ENCODE results near the gene TEFM. TPM values are rescaled to one million over a fixed set of nuclear protein-coding genes. Genes with fewer than 3 reads are reported as not detected.

Gene TEFM
- total RNA-seq, 1 experiment from 2014 or later, result 18.6 TPM

DNA sequence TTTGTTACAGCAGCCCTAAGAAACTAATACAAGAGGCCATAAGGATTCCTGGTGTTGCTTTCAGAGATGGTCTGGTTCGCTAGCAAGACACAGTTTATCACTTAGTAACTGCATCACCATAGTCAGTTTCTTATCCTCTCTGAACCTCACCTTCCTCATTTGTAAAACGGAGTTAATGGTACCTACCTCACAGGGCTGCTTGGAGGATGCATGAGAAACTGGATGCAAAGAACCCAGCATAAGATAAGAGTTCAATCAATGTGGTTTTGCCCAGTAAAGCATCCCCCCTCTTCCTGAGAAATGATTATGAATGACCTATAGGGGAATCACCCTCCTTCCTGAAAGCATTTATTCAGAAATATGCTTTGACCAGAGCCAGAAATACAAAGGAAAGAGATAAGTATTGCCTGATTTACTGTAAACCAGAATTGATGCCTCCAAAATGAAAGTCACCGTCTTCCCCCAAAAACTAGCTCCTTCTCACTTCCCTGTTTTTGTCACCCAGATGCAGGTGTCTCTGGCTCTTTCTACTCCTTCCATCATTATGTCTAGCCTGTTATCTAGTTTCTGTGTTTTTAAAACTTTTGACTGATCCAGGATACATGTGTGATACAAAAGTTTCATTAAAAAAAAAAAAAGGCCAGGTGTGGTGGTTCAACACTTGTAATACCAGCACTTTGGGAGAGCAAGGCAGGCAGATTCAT is 2.8 kb upstream of the TEFM start:
- CTCF ChIA-PET, result no interaction called here
- intact Hi-C loops (cut with micrococcal nuclease; ENCODE audit: unreplicated experiment), result no loop called here
- TF ChIP-seq, protein P1, sequence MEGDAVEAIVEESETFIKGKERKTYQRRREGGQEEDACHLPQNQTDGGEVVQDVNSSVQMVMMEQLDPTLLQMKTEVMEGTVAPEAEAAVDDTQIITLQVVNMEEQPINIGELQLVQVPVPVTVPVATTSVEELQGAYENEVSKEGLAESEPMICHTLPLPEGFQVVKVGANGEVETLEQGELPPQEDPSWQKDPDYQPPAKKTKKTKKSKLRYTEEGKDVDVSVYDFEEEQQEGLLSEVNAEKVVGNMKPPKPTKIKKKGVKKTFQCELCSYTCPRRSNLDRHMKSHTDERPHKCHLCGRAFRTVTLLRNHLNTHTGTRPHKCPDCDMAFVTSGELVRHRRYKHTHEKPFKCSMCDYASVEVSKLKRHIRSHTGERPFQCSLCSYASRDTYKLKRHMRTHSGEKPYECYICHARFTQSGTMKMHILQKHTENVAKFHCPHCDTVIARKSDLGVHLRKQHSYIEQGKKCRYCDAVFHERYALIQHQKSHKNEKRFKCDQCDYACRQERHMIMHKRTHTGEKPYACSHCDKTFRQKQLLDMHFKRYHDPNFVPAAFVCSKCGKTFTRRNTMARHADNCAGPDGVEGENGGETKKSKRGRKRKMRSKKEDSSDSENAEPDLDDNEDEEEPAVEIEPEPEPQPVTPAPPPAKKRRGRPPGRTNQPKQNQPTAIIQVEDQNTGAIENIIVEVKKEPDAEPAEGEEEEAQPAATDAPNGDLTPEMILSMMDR (IDR thresholded peaks at IDR 0.05; ENCODE audit: unreplicated experiment), result no peak
- Mint-ChIP-seq H3K9me3 (ENCODE audit: low read depth, unreplicated experiment) (no peaks in the 10 kb centered on the region), H3K27me3 (ENCODE audit: unreplicated experiment) (no peaks in the 10 kb centered on the region), H3K4me3 (ENCODE audit: low read depth, unreplicated experiment) (no peak overlapping the region), H3K4me1 (ENCODE audit: low read depth, unreplicated experiment) (peaks cover 11% of the 10 kb centered on the region), H3K27ac (ENCODE audit: unreplicated experiment) (no peak overlapping the region), H3K36me3 (ENCODE audit: insufficient read depth, unreplicated experiment) (peaks cover 16% of the 10 kb centered on the region)
- no TSS peak for BruUV-seq (replicated peaks)
- no peak for DNase-seq

DNA sequence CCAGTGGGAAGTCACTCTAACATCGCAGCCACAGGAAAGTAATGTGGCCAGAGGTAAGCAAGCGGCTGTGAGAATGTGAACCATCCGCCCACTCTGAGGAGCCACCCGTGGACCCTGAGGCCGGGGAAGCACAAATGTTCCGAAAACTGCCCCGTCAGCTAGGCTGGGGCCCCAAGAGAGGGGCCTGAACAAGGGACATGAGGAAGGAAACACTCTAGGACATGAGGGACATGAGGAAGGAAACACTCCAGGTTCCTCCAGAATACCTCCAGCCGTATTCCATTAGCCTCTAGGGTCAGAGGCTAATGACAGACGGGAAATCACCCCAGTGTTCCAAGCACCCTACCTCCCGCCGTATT is 317 bp downstream of the TEFM start:
- Mint-ChIP-seq H3K27ac (ENCODE audit: unreplicated experiment) (peak overlapping the region; percentile 28), H3K27me3 (ENCODE audit: unreplicated experiment) (no peaks in the 10 kb centered on the region), H3K36me3 (ENCODE audit: insufficient read depth, unreplicated experiment) (peaks cover 28% of the 10 kb centered on the region), H3K4me3 (ENCODE audit: low read depth, unreplicated experiment) (peak overlapping the region; percentile 77), H3K4me1 (ENCODE audit: low read depth, unreplicated experiment) (peaks cover 11% of the 10 kb centered on the region), H3K9me3 (ENCODE audit: low read depth, unreplicated experiment) (no peaks in the 10 kb centered on the region)
- intact Hi-C loops (cut with micrococcal nuclease; ENCODE audit: unreplicated experiment), result no loop called here
- TSS peak; percentile 57 for BruUV-seq (replicated peaks)
- TF ChIP-seq, protein P1 (IDR thresholded peaks at IDR 0.05; ENCODE audit: unreplicated experiment), result no peak
- CTCF ChIA-PET, result no interaction called here
- DNase-seq, result no peak

DNA sequence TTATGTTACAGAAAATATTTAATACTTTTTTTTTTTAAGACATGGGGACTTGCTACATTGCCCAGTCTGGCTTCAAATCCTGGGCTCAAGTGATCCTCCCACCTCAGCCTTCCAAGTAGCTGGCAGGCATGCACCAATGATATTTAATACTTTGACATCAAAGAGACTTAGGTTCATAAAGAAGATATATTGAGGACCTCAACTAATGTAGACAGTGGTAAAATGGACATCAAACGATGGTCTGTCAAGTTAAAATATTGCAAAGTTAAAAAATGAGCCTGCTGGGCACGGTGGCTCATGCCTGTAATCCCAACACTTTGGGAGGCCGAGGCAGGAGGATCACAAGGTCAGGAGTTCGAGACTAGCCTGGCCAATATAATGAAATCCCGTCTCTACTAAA is 8.7 kb downstream of the TEFM start:
- no peaks in the 10 kb centered on the region for H3K9me3 Mint-ChIP-seq (ENCODE audit: low read depth, unreplicated experiment)
- peaks cover 31% of the 10 kb centered on the region for H3K36me3 Mint-ChIP-seq (ENCODE audit: insufficient read depth, unreplicated experiment)
- TF ChIP-seq, protein P1 (IDR thresholded peaks at IDR 0.05; ENCODE audit: unreplicated experiment), result no peak
- no peaks in the 10 kb centered on the region for H3K4me1 Mint-ChIP-seq (ENCODE audit: low read depth, unreplicated experiment)
- no TSS peak for BruUV-seq (replicated peaks)
- H3K27me3 Mint-ChIP-seq (ENCODE audit: unreplicated experiment), result no peaks in the 10 kb centered on the region
- H3K4me3 Mint-ChIP-seq (ENCODE audit: low read depth, unreplicated experiment), result no peak overlapping the region
- no peak overlapping the region for H3K27ac Mint-ChIP-seq (ENCODE audit: unreplicated experiment)
- CTCF ChIA-PET, result no interaction called here
- intact Hi-C loops (cut with micrococcal nuclease; ENCODE audit: unreplicated experiment), result no loop called here
- DNase-seq, result no peak

DNA sequence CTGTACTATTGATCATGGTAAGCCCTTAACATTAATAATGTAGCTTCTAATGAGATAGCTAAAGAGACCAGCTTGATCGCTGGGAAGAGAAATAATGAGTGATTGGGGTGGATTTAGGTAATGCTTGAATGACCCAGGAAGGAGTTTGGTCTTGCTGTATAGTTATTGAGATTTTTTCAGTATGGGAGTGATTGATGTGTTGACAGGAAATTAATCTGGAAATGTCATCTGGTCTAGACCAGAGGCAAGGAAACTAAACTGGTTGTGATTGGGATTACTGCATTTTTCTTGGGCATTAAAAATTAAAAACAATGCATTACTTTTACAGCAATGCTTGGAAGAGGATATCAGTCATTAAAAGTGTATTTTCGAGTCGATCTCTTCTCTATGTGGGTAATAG is 11.8 kb downstream of the TEFM start:
- H3K4me3 Mint-ChIP-seq (ENCODE audit: low read depth, unreplicated experiment), result no peak overlapping the region
- H3K4me1 Mint-ChIP-seq (ENCODE audit: low read depth, unreplicated experiment), result no peaks in the 10 kb centered on the region
- CTCF ChIA-PET, result no interaction called here
- H3K9me3 Mint-ChIP-seq (ENCODE audit: low read depth, unreplicated experiment), result no peaks in the 10 kb centered on the region
- DNase-seq, result no peak
- BruUV-seq (replicated peaks), result no TSS peak
- peaks cover 17% of the 10 kb centered on the region for H3K36me3 Mint-ChIP-seq (ENCODE audit: insufficient read depth, unreplicated experiment)
- no peaks in the 10 kb centered on the region for H3K27me3 Mint-ChIP-seq (ENCODE audit: unreplicated experiment)
- intact Hi-C loops (cut with micrococcal nuclease; ENCODE audit: unreplicated experiment), result no loop called here
- TF ChIP-seq, protein P1 (IDR thresholded peaks at IDR 0.05; ENCODE audit: unreplicated experiment), result no peak
- H3K27ac Mint-ChIP-seq (ENCODE audit: unreplicated experiment), result no peak overlapping the region

Data from Calu3 (cell line).